GDM1 (cell line): ENCODE measurements around the gene UNC5C.

Experiments
- DNase-seq: peaks from one replicate; lab custom pipeline; 2025; lab: John Stamatoyannopoulos, UW

UNC5C gene

GRCh38 chr4:95343235-95343634 lies 205.5 kb downstream of the UNC5C start:
- DNase-seq: no peak

- no peak for DNase-seq
Measured at GRCh38 chr4:95340191-95340590, 208.6 kb downstream of the UNC5C start.

- DNase-seq: no peak
Measured at GRCh38 chr4:95325665-95326064, 223.1 kb downstream of the UNC5C start.

GRCh38 chr4:95319169-95319568 lies 229.6 kb downstream of the UNC5C start:
- DNase-seq: no peak

GRCh38 chr4:95318483-95318882 lies 230.3 kb downstream of the UNC5C start:
- no peak for DNase-seq

GRCh38 chr4:95318044-95318443 lies 230.7 kb downstream of the UNC5C start:
- DNase-seq: no peak

- no peak for DNase-seq
Measured at GRCh38 chr4:95317085-95317793, 231.5 kb downstream of the UNC5C start.

- DNase-seq: no peak
Measured at GRCh38 chr4:95314573-95314972, 234.2 kb downstream of the UNC5C start.

GRCh38 chr4:95304898-95305297 lies 243.9 kb downstream of the UNC5C start:
- no peak for DNase-seq

GRCh38 chr4:95300304-95300703 lies 248.5 kb downstream of the UNC5C start:
- no peak for DNase-seq

GRCh38 chr4:95296052-95296451 lies 252.7 kb downstream of the UNC5C start:
- no peak for DNase-seq

- no peak for DNase-seq
Measured at GRCh38 chr4:95295157-95295556, 253.6 kb downstream of the UNC5C start.

- no peak for DNase-seq
Measured at GRCh38 chr4:95294321-95294720, 254.5 kb downstream of the UNC5C start.

- DNase-seq: no peak
Measured at GRCh38 chr4:95293014-95293413, 255.8 kb downstream of the UNC5C start.

- no peak for DNase-seq
Measured at GRCh38 chr4:95290702-95291101, 258.1 kb downstream of the UNC5C start.

- DNase-seq: no peak
Measured at GRCh38 chr4:95289028-95289634, 259.6 kb downstream of the UNC5C start.

- no peak for DNase-seq
Measured at GRCh38 chr4:95288552-95288951, 260.2 kb downstream of the UNC5C start.

GRCh38 chr4:95285797-95286196 lies 263.0 kb downstream of the UNC5C start:
- no peak for DNase-seq

- no peak for DNase-seq
Measured at GRCh38 chr4:95284655-95285054, 264.1 kb downstream of the UNC5C start.

- no peak for DNase-seq
Measured at GRCh38 chr4:95283320-95283719, 265.5 kb downstream of the UNC5C start.

- no peak for DNase-seq
Measured at GRCh38 chr4:95272797-95273196, 276.0 kb downstream of the UNC5C start.

- DNase-seq: no peak
Measured at GRCh38 chr4:95272036-95272435, 276.7 kb downstream of the UNC5C start.

GRCh38 chr4:95268819-95269565 lies 279.8 kb downstream of the UNC5C start:
- DNase-seq: no peak
